ENCODE results near the gene PLCB4. TPM values are rescaled to one million over a fixed set of nuclear protein-coding genes. Genes with fewer than 3 reads are reported as not detected.

Gene PLCB4
- total RNA-seq, 2 donors from 2014 or later, result 15.3 to 24.1 TPM

DNA sequence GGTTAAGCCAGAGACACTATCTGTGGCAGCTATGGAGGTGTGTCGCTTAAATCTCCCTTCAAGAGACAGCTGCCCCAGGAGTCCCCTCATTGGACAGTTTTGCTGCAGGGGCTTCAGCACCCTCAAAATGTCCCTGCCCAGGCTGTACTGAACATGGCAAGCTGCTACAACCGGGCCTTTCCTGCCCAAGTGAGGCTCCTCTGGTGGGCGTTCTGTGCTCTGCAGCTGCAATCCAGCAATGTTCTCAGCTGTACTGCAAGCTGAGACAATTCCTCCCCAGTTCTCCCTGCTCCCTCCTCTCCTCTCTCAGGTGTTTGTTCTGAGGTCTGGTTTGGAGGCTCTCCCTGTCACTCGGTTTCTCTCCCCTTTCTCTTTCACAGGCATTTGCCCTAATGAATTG, 254.7 kb downstream of the PLCB4 start:
- no peak for DNase-seq (ENCODE audit: low spot score)
- H3K27ac ChIP-seq, result no peak overlapping the region
- H3K9me3 ChIP-seq, result no peaks in the 10 kb centered on the region
- H3K4me1 ChIP-seq (ENCODE audit: control insufficient read depth in 1 of 2, low read depth in 2 of 2), result no peaks in the 10 kb centered on the region
- TF ChIP-seq CTCF (IDR thresholded peaks at IDR 0.05), result no peak
- no peaks in the 10 kb centered on the region for H3K36me3 ChIP-seq
- no peaks in the 10 kb centered on the region for H3K27me3 ChIP-seq (replicated peaks; ENCODE audit: insufficient read depth)
- no peak for ATAC-seq (ENCODE audit: insufficient number of reproducible peaks, low FRiP score, low read depth)
- no peak overlapping the region for H3K4me3 ChIP-seq

DNA sequence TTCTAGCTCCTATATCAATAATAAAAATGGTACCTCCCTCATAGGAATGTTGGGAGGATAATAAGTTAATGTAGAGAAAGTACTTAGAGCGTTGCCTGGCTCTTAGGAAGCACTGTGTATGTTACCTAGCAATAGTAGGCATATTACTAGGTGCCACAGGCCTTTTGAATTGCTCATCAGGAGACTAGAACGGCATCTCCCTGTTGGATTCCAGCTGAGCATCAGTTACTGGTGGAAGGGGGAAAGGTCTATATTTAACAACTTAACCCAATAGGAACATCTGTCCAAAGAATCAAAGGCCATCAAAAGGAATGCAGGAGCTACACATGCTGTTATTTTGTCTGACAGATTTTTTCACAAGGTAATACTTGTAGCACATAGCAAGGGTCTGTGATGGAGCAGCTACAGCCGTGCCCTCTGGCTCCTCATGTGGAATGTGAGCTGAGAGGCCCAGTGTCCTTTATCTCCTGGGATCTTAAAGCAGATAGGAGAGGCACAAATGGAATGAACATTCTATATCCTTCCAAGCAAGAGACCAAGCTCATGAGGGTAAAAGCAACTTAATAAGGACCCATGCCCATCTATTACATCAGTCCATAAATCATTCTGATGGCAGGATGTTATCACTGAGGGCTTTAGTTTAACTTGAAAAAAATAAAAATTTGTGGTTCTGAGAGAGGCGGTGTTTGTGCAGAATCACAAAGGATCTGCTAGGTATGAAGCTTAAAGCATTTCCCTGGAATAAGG, 260.6 kb downstream of the PLCB4 start:
- H3K27me3 ChIP-seq (replicated peaks; ENCODE audit: insufficient read depth), result no peaks in the 10 kb centered on the region
- ATAC-seq (ENCODE audit: insufficient number of reproducible peaks, low FRiP score, low read depth) (no peak), DNase-seq (ENCODE audit: low spot score) (no peak)
- no peak overlapping the region for H3K4me3 ChIP-seq
- H3K27ac ChIP-seq, result no peak overlapping the region
- no peaks in the 10 kb centered on the region for H3K36me3 ChIP-seq
- H3K9me3 ChIP-seq, result no peaks in the 10 kb centered on the region
- H3K4me1 ChIP-seq (ENCODE audit: control insufficient read depth in 1 of 2, low read depth in 2 of 2), result no peaks in the 10 kb centered on the region
- no peak for TF ChIP-seq CTCF (IDR thresholded peaks at IDR 0.05)

DNA sequence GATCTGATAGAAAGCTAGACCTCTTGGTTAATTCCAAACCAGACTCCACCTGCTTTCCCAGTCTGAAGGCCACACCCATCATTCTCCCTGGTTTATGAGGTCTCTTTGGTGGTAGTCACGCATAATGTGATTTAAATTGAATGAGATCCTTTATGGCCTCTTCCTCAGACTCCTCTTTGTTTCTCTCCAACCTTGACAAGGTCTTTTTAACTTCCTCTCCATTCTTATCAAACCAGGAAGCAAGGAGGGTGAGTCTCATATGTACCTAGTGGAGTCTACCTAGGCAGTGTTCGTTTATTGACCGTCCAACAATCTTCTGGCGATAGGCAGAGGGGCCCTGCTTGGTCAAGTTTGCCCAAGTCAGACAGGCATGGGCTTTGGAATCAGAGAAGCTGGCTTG, 261.3 kb downstream of the PLCB4 start:
- Histone ChIP-seq H3K4me3 (no peak overlapping the region), H3K4me1 (ENCODE audit: control insufficient read depth in 1 of 2, low read depth in 2 of 2) (no peaks in the 10 kb centered on the region), H3K27me3 (replicated peaks; ENCODE audit: insufficient read depth) (no peaks in the 10 kb centered on the region), H3K36me3 (no peaks in the 10 kb centered on the region), H3K9me3 (no peaks in the 10 kb centered on the region), H3K27ac (no peak overlapping the region)
- TF ChIP-seq CTCF (IDR thresholded peaks at IDR 0.05), result no peak
- DNase-seq (ENCODE audit: low spot score), result no peak
- ATAC-seq (ENCODE audit: insufficient number of reproducible peaks, low FRiP score, low read depth), result no peak

DNA sequence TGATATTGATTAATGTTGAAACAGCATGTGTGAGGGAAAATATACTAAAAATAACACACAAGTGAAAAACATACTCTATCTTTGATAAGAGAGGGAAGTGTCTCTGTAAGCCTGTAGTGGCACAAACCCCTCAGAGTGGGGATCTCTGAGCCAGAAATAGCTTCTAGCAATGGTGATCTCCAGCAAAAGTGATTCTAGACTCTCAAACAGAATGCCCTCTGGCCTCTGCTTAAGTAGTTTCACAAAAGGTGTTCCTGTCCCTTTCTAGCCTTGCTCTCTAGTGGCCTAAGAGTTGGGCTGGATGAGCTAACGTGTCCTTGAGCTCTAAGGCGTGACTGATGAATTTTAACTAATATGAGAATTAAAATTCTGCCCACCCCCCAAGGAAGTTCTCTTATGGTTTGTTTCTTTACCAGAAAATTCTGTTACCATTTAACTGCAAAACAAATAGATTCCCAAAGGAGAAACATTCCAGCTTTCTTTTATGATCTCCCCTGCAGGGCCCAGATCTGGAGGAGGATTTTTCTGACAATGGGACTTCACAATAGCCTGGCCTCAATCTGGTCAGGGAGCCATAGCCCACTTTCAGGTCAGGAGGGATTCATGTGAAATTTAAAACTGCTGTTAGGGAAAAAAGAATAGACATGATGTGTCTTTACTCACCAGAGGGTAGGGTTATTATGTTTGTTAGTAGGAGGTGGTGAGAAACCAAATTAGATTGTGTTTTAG, 263.0 kb downstream of the PLCB4 start:
- ATAC-seq (ENCODE audit: insufficient number of reproducible peaks, low FRiP score, low read depth) (no peak), DNase-seq (ENCODE audit: low spot score) (no peak)
- Histone ChIP-seq H3K27me3 (replicated peaks; ENCODE audit: insufficient read depth) (no peaks in the 10 kb centered on the region), H3K4me3 (no peak overlapping the region), H3K27ac (no peak overlapping the region), H3K9me3 (no peaks in the 10 kb centered on the region), H3K36me3 (no peaks in the 10 kb centered on the region), H3K4me1 (ENCODE audit: control insufficient read depth in 1 of 2, low read depth in 2 of 2) (no peaks in the 10 kb centered on the region)
- no peak for TF ChIP-seq CTCF (IDR thresholded peaks at IDR 0.05)

DNA sequence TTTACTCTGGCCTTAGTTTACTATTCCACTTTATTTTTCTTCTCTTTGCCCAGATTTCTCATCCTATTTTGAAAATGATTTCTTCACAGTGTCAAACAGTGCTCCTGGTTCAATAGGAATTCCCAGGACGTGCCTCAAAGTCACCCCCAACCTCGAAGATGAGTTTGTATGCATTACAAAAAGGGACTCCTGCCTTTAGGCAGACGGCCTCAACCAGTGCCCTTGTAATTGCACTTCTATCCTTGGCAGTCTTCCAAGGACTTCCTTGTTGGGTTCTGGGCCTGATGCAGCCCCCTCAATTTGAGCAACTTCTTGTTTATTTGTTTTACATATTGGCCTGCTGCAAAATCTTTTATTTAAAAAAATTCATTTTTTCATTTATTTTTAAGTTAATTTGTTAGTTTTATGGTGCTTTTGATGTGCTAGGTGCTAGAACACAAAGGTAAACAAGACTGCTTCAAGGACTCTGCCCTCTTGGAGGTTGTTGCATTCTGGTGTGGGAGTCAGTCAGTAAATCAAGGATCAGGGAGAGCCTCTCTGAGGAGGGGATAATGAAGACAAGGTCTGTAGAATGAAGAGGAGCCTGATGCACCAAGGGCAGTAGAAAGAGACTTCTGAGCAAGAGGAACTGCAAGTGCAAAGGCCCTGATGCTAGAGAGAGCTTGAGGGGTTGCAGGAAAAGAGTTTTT, 264.0 kb downstream of the PLCB4 start:
- no peak overlapping the region for H3K4me3 ChIP-seq
- no peak for TF ChIP-seq CTCF (IDR thresholded peaks at IDR 0.05)
- no peak overlapping the region for H3K27ac ChIP-seq
- no peaks in the 10 kb centered on the region for H3K4me1 ChIP-seq (ENCODE audit: control insufficient read depth in 1 of 2, low read depth in 2 of 2)
- no peaks in the 10 kb centered on the region for H3K27me3 ChIP-seq (replicated peaks; ENCODE audit: insufficient read depth)
- ATAC-seq (ENCODE audit: insufficient number of reproducible peaks, low FRiP score, low read depth) (no peak), DNase-seq (ENCODE audit: low spot score) (no peak)
- no peaks in the 10 kb centered on the region for H3K9me3 ChIP-seq
- H3K36me3 ChIP-seq, result no peaks in the 10 kb centered on the region

All from thoracic aorta (tissue), 2 donors.